Daoy (cell line): ENCODE measurements around the gene CSMD2. TPM values are rescaled to one million over a fixed set of nuclear protein-coding genes. Genes with fewer than 3 reads are reported as not detected.

ENCODE experiments used
- DNase-seq: peaks from one replicate; pipeline ENCODE4 v3.0.0-alpha.2; 2015; ENCODE audit warnings: low read depth
- total RNA-seq: library from RNA; depleted of rRNA; stranded (reverse); fragments of >200 nt; shearing (Covaris generic); gene quantifications from 2 replicates; pipeline ENCODE4 v1.2.3, GENCODE V29; 2014

The CSMD2 gene
- total RNA-seq, 1 experiment from 2014 or later, result 5.0 TPM

DNA sequence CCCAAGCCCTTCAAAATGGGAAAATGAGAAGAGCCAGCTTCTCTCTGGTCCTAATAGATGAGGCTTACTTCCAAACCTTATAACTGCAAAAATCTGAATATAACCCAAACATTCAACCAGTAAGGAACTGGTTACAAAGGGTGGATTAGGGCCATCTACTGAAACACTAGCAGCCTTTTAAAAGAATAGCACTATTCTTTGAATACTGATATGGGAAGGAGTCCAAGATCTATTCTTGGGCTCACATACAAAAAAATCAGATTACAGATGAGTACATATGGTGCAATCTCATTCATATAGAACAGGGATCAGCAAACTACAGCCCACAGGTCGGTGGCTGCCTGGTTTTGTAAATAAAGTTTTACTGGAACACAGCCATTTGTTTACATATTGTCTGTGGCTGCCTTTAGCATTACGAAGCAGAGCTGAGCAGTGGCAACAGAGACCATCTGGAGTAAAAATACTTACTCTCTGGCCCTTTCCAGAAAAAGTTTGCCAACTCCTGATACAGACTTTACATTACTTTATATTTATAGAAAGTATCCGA, 524.8 kb downstream of the CSMD2 start:
- no peak for DNase-seq

DNA sequence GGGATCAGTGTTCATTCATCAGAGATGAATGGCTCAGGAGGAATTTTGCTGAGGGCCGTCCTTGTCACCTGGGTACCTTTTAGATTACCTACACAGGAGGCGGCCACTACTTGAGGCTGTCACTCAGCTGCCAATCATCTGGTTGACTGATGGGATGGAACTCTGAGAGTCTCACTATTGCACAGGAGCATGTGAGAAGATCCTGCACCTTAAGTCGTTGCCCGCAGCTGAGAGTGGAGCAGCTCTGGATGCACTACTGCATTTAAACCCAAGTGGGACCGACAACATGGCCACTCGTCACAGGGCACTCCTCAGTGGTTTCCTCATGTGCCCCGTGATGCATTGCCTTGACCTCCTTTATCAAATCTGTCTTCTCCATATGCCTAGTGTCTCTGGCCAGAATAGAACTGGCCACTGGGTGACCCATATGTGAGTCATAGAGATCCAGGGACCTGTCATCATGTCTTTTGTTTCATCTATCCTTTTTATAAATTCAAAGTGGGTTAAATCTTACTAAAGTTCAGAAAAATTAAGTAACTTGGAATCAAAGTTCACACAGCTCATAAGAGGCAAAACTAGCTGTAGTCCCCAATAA, 527.1 kb downstream of the CSMD2 start:
- no peak for DNase-seq

DNA sequence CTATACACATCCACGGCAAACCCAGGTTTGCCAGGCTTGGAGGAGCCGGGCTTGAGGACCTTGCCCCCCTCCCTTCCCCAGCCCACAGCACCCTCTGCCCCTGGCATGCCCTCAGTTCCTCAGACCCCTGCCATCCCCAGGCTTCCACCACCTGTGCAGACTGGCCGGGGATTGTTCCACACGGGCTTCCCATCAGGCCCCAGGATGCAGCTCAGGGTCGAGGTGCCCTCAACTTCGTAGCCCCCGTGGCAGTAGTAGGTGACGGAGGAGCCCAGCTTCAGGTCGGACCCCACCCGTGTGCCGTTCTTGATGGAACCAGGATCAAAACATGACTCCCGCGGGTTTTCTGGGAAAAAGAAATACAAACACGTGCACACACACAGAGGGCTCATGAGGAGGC, 528.8 kb downstream of the CSMD2 start:
- DNase-seq, result no peak

DNA sequence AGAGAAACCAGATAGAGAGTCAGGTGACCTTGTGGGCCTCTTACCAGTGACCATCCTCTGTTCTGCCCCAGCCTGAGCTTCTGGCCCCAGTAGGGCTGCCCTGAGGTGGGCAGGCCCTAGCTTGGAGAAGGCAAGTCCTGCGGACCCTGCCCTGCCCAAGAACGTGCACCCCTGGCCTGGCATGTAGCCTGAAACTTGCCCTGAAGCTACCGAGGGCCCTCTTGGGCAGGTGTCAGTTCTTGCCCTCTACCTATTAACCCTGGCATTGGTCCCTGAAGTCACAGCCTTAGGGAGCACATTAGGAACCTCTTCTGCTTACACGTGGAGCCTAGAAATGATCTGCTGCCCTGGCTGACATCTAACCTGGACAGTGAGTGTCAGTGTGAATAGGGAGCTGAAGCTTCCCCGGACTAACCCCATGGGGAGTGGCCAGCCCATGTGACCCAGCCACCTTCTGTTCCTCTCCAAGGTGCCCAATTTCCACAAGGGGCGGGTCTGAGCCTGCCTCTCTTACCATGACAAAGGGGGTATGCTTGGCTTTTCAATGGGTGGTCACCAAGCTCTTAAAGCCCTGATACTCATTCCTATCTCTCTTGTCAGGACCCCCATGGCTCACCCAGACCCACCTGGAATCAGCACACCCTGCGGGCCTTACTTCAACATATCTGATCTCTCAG, 529.6 kb downstream of the CSMD2 start:
- DNase-seq, result no peak

DNA sequence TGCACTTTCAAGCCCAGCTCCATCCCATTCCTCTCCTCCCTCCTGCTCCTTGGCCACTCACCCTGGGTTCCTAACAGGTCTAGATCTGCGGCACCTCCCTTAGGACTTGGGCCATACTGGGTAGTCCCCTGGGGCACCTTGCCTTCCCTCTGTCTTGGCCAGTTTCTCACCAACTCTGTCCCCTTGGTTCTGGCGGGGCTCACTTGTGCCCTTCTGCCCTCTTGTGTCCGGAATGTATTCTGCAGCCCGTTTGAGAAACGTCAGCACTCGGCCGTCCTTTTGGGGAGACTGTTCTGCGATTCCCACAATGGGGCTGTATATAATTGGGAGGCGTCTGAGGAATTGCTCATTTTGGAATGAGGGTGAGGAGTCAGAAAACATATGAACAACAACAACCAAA, 530.2 kb downstream of the CSMD2 start:
- DNase-seq, result peak; percentile 47

DNA sequence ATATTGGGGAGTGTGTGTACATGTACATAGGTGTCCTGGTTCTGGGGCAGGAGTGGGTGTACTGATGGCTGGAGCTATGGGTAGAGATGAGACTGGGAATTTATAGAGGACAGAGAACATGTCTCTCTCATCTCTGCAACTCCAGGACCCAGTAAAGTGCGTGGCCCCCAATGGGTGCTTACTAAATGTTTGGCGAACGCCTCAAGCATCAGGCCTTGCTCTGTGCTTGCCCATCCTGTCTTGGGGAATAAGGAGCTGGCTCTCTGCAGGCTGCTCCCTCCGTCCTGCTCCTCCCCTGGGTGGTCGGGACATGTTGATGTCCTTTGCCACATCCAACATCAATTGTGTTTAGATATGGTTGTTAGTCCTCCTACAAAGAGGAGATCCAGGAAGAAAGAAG, 530.9 kb downstream of the CSMD2 start:
- DNase-seq, result no peak

DNA sequence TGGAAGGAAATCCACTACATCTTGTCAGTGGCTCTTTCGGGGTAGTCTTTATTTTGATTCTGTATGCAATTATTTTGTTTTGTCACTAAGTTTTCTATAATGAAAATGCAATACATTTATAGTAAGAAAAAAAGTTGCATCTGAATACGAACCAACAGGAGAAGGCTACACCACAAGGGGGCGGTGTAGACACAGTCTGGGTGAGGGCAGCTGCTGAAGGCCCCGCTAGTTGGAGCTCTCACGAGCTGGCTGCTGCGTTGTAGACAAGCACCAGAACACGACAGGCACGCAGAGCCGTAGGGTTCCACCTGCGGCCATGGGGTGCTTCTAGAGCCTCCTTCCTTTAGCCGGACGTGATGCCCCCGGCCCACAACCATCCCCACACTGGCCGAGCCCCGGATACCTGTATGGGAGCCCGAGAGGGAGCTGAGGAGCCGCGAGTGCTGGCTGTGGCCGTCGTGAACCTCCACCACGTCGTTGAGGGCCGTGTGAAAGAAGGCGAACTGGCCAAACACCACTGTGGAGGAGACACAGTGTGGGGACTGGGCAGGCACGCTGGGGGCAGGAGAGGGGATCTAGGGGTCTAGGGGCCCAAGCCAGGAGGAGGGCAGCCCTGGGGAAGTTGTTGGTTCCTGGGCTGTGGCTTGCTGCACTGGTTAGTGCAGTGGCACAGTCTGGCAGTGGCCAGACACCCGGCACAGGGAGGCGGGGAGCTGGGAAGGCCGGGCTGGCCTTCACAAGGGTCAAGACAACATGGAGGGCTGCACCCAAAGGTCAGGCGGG, 531.8 kb downstream of the CSMD2 start:
- peak; percentile 87 for DNase-seq

DNA sequence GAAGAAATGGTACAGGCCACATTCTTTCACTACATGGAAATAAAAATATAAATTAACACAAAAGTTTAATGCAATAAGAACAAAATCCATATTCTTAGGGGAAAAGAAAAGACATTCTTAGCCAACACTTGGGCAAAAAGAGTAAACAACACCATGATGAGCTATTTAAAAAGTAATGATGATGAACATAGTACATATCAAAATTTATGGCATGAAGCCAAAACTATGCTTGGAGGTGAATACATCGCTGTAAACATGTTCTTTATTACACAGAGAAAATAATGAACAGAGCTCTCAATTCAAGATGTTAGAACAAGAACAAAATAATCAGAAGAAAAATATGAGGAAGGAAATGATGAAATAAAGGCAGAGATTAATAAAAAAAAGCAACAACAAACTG, 534.3 kb downstream of the CSMD2 start:
- DNase-seq, result no peak

DNA sequence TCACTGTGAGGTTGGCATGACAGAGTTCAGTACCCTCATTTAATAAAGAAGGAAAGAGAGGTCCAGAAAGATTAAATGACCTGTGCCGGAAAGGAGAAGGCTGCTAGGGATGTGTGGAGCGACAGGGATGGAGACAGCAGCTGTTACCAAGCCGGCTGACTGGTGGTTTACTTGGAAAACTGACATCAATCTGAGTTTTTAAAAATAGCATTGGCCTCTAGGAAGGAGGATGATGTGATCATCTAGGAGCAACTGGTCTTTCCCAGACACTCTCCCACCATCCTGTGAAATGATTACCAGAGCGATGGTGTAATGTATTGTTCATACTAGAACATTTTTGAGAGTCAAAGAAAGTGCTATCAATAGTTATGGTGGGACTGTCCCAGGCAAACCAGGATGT, 538.2 kb downstream of the CSMD2 start:
- DNase-seq, result no peak

DNA sequence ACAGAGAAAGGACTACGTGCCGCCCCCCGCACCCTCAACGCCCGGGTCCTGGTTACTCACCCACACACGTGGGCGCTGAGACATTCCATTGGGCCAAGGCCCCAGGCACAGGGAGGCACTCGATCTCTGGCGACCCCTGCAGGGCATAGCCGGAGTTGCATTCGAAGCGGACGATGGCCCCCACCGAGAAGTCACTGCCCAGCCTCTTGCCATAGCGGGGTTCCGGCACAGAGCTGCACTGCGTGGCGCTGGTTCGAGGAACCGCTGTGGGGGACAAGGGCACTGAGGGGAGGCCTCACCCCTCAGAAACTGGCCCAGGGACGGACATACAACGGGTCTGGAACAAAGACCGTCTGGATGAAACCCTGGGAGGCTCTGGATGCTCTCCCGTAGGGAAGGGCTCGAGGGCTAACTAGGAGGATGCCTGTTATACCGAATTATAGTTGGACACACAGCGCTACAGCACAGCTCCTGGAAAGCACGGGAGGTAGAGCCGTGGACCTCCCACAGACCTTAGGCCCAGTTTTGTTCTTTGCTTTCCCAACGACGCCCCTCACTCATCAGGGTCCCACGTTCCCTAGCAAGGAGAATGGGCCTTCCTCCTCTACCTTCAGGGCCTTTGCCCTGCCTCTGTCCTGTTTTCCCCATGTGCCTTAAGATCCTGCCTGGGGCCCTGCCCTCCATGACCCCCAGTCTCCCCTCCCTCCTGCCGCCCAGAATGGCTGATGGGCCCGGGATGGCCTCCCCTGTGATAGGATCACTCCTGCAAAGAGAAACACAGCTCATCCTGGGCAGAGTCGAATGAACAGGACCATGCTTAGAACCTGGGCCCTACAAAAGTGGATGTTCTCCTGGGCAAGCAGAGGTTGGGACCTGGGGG, 539.8 kb downstream of the CSMD2 start:
- peak; percentile 13 for DNase-seq

DNA sequence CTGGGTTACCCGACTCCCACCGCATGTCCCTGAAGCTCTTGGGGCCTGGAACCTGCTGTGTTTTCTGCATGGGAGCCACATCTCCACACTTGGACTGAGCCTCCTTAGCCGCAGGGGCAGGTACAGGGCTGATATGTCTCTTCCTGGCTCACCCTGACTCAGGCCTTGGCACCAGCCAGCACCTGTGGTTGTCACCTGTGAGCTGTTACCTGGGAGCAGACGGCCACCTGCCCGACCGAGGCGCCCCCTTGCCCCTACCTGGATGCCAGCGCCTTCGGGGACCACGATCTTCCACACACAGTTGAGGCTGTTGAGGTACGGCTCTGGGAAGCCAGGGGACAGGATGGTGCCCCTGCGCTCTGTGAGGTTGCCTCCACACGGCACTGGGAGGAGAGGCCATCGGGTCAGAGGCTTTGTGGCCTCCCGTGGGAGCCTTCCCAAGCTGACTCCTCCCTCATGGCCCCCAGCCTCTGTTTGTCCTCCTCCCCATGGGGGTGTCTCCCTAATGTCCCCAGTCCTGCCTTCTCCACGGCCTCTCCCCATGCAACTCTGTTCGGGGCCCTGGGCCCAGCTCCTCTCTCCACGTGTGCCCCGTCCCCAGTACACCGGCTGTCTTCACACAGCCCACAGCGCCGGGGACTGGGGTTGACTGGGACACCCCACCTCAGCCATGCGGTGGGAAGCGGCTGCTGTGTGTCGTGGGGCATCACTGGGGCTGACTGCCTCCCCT, 540.6 kb downstream of the CSMD2 start:
- DNase-seq, result no peak

DNA sequence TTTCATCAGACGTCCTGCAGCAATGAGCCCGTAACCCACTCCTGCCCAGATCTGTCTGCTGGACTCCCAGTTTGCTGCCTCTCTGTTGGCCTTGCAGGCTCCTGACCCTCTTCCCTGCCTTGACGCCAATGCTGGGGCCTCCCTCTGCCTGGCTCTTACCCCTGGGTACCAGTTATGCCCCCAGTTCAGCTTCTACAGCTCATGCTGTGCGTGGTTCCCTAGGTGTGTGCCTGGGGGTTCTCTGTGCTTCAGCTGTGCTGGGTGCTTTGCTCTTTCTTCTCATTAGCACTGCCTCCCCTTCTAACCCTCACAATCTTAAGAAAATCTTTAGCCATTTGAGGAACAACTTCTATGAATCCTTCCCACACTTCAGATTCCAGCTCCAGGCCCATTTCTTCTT, 541.2 kb downstream of the CSMD2 start:
- no peak for DNase-seq

DNA sequence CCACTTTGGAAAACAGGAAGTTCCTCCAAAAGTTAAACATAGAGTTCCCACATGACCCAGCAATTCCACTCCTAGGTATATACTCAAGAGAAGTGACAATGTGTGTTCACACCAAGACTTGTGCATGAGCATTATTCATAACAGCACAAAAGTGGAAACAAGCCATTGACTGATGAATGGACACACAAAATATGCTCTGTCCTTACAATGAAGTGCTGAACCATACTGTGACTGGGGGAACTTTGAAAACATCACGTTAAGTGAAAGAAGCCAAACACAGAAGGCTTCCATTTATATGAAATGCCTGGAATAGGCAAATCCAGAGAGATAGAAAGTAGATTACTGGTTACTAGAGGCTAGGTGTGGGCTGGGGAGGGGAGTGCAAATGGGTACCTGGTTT, 542.3 kb downstream of the CSMD2 start:
- DNase-seq, result no peak

DNA sequence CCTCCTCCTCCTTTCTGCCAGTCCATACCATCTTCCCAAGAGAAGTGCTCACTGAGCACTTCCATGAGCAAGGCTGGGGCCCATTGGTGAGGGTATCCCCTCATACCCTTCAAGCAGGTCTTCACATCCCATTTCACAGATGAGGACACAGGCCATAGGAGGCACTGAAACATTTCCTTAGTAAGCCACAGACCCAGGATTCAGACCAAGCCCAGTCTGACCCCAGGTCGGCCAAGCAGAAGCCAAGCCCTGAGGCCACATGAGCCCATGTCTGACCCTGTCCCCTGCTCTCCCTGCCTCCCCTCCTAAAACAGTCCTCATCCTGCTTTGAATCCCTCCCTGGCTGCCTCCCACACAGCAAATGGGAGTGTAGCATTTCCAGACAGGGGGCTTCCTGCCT, 546.4 kb downstream of the CSMD2 start:
- no peak for DNase-seq

DNA sequence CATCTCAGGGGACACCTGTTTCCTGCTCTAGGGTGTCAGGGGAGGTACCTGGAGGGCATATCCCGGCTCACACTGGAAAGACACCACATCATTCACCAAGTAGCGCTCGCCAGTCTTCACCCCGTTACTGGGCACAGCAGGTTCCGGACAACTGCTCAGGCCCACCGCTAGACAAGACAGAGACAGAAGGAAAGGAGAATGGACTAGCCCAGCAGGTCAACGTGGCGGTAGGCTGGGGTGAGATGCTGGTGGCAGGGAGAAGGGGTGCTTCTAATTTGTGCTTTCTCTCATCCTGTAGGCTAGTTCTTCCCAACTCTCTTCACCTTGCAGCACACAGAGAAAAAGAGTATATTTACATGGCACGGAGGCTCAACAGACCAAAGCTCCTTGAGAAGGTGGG, 547.6 kb downstream of the CSMD2 start:
- DNase-seq, result no peak

DNA sequence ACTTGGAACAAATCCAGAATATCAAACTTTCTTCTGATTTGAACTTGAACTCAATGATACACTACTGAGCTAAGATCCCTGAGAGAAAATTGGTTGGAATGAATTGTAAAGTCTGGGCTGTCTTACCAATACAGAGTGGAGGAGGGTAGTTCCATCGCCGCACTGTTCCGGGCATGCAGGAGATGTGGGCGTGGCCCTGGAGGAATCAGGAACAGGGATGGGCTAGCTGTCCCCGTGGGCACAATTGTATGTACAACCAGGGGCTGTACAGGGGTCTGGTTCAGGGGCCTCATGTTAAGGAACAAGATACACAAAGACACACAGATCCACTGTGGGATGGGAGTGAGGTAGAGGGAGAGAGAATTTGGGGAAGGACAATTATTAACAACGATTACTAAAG, 548.2 kb downstream of the CSMD2 start:
- DNase-seq, result no peak

DNA sequence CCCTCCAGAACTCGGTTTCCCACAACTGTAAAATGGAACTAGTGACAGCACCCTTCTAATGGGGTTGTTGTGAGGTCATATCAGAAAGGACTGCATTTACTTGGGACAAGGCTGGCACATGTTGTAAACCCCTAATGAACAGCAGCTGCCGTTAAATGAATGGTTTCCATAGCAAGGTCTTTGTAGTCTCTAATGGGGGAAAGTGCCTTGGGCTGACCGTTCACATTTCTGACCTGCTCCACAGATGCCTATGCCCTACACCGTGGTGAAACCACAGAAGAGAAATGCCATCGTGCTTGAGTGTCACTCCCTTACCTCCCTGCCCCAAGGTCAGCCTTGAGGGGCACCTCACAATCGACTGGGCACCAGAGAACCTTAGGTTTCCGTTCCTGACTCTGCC, 549.5 kb downstream of the CSMD2 start:
- DNase-seq, result no peak

DNA sequence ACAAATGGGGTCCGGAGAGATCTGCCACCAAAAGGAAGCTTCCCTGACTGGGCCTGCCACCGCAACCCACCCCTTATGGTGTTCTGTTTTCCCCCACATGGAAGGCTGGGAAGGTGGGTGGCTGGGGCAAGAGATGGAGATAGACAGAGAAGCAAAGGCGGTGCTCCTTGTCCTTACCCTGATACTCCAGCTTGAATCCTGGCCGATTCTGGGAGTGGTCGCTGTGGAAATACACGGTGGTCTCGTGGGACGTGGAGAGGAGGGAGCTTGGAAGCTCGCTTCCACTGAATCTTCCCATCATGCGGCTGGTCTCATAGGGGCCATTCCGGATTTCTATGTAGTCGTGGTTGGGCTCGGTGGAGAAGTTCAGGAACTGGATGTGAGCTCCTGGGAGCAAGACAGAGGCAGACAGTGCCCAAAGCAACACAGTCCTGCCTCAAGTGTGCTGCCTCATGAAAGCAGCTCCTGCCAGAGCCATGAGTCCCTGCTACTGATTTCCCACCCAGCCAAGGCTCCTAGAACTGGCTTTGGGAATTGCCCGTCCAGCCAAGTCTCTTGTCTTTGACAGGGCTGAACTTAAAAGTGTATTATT, 554.1 kb downstream of the CSMD2 start:
- DNase-seq, result no peak

DNA sequence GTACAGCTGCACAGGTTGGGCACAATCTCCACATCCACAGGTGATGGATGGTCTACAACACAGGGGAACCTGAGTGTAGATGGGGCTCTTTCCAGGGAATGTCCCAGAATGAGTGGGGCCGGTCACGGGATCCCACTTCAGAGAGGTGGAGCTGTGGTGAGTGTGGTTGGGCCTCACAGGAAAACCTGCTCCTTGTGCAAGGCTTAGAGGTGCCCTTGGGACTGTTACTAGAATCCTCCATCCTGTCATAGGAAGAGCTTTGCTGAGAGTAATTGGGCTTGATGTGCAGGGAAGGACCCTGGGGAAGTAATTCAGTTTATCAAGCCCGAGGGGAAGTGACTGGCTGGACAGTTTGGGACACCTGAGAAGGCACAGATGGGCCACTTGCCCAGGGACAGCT, 554.6 kb downstream of the CSMD2 start:
- no peak for DNase-seq

DNA sequence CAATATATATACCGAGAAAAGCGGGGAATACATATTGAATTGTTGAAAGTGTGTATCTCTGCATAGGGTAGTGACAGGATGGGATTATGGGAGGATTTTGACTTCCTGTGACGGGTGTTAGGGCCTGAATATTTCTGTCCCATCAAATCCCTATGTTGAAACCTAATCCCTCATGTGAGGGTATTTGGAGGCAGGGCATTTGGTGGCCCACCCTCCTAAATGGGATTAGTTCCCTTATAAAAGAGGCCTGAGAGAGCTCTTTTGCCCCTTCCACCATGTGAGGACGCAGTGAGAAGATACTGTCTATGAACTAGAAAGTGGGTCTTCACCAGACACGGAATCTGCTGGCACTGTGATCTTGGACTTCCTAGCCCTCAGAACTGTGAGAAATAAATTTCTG, 555.3 kb downstream of the CSMD2 start:
- DNase-seq, result no peak
